NB4 (cell line): Measurements from ENCODE around the gene PRPF19.

Experiments
- DNase-seq: peaks from one replicate; pipeline ENCODE4 v3.0.0; 2010; ENCODE audit warnings: low read depth
- H3K4me3 ChIP-seq: one replicate; pipeline ENCODE4 v1.5.1; 2011; ENCODE audit warnings: mild to moderate bottlenecking, low read depth, low read length, moderate library complexity
- CTCF ChIP-seq: IDR thresholded peaks from one replicate; pipeline ENCODE4 v1.5.1; 2012; ENCODE audit warnings: low read depth, low read length
- MAX ChIP-seq: IDR thresholded peaks from 2 replicates; pipeline ENCODE4 v1.6.1; 2011; ENCODE audit warnings: low read depth, low read length
- MYC ChIP-seq: IDR thresholded peaks from 2 replicates; pipeline ENCODE4 v1.6.1; 2011; ENCODE audit warnings: low read depth, low read length
- POLR2A ChIP-seq: IDR thresholded peaks from 2 replicates; pipeline ENCODE4 v1.6.1; 2011; ENCODE audit warnings: mild to moderate bottlenecking; ENCODE audit not compliant: insufficient read length; ENCODE audit errors: extremely low read depth

The PRPF19 gene

GRCh38 chr11:60902625-60903024 lies 3.8 kb downstream of the PRPF19 start:
- H3K4me3 ChIP-seq = no peak overlapping the region
- TF ChIP-seq MAX = no peak
- TF ChIP-seq CTCF = no peak
- TF ChIP-seq POLR2A = no peak
- TF ChIP-seq MYC = no peak
- no peak for DNase-seq

- no peak for TF ChIP-seq MAX
- no peak for TF ChIP-seq MYC
- no peak overlapping the region for H3K4me3 ChIP-seq
- DNase-seq = no peak
These were observed 5.5 kb downstream of the PRPF19 start for GRCh38 chr11:60900673-60901404.

- no peak for DNase-seq
- no peak for TF ChIP-seq MAX
- TF ChIP-seq POLR2A = no peak
- no peak overlapping the region for H3K4me3 ChIP-seq
These were observed 6.4 kb downstream of the PRPF19 start for GRCh38 chr11:60899977-60900376.

- DNase-seq = peak; percentile 68
- TF ChIP-seq MAX = 0 out of 2 replicates have a peak, but pooled peaks have one; percentile 4
- peak; percentile 95 for TF ChIP-seq CTCF
- no peak for TF ChIP-seq POLR2A
- no peak overlapping the region for H3K4me3 ChIP-seq
These were observed 7.1 kb downstream of the PRPF19 start for GRCh38 chr11:60899046-60899936.

- TF ChIP-seq MAX = no peak
- TF ChIP-seq CTCF = no peak
- TF ChIP-seq POLR2A = no peak
- TF ChIP-seq MYC = no peak
- no peak for DNase-seq
- H3K4me3 ChIP-seq = no peak overlapping the region
These were observed 8.9 kb downstream of the PRPF19 start for GRCh38 chr11:60897496-60897895.

- no peak for DNase-seq
- H3K4me3 ChIP-seq = no peak overlapping the region
- TF ChIP-seq MYC = no peak
These were observed 10.7 kb downstream of the PRPF19 start for GRCh38 chr11:60895687-60896086.

GRCh38 chr11:60891103-60891741 lies 15.2 kb downstream of the PRPF19 start:
- no peak for TF ChIP-seq POLR2A
- no peak for TF ChIP-seq MAX
- no peak for TF ChIP-seq CTCF
- TF ChIP-seq MYC = no peak
- no peak overlapping the region for H3K4me3 ChIP-seq
- no peak for DNase-seq
